Measurements from ENCODE around the gene MRPL53.

The MRPL53 gene

DNA sequence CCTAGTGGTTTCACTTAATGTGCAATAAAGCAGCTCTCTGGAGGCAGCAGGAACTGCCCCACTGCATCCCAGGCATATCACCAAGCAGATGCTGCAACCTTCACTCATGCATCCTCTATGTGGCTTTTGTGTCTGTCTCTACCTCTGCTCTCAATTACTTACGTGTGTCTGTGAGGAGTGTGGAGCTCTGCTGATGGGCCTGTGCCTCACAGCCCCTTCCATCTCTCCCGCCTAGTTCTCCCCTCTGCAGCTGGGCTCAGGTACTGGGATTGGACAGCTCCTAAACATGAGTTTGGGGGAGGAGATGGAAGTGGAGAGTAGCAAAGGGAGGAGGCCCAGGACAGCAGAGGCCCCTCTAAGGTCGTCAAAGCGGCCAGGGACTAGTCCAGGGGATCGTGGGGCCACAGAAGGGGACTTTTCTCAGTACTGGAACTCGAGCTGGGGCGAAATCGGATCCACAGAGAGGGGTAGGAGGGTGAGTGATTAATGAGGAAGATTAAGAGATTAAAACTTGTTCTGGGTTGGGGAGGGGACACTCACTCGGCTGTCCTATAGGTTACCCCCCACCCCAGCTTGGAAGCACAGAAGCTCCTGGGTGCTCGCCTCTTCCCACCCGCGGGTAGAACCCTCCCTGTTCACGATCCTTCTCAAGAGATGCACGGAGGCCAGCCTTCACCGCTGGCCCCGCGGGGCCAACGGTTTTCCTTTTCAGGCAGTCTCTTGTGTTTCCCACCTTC, 29.0 kb upstream of the MRPL53 start:
- no peaks in the 10 kb centered on the region for H4K20me1 ChIP-seq (ENCODE audit: insufficient read depth, low read length)
- peaks cover 5% of the 10 kb centered on the region for H3K79me2 ChIP-seq (ENCODE audit: low read length)
- H3K4me3 ChIP-seq (ENCODE audit: low read length), result no peak overlapping the region
- no peak overlapping the region for H3K4me2 ChIP-seq (ENCODE audit: low read length)
- H2AFZ ChIP-seq (ENCODE audit: low read depth, low read length), result no peak overlapping the region
- no peaks in the 10 kb centered on the region for H3K9me3 ChIP-seq (ENCODE audit: insufficient read depth, low read length)
- H3K27me3 ChIP-seq (ENCODE audit: low read depth, low read length), result no peaks in the 10 kb centered on the region
- no peak overlapping the region for H3K27ac ChIP-seq (ENCODE audit: low read length)
- no peak overlapping the region for H3K9ac ChIP-seq (ENCODE audit: low read length)
- H3K36me3 ChIP-seq (replicated peaks; ENCODE audit: low read depth, low read length), result peaks cover 13% of the 10 kb centered on the region
- TF ChIP-seq, protein P1, sequence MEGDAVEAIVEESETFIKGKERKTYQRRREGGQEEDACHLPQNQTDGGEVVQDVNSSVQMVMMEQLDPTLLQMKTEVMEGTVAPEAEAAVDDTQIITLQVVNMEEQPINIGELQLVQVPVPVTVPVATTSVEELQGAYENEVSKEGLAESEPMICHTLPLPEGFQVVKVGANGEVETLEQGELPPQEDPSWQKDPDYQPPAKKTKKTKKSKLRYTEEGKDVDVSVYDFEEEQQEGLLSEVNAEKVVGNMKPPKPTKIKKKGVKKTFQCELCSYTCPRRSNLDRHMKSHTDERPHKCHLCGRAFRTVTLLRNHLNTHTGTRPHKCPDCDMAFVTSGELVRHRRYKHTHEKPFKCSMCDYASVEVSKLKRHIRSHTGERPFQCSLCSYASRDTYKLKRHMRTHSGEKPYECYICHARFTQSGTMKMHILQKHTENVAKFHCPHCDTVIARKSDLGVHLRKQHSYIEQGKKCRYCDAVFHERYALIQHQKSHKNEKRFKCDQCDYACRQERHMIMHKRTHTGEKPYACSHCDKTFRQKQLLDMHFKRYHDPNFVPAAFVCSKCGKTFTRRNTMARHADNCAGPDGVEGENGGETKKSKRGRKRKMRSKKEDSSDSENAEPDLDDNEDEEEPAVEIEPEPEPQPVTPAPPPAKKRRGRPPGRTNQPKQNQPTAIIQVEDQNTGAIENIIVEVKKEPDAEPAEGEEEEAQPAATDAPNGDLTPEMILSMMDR (IDR thresholded peaks at IDR 0.05; ENCODE audit: low read depth, low read length), result no peak
- TF ChIP-seq EZH2phosphoT487 (IDR thresholded peaks at IDR 0.05; ENCODE audit: low read depth), result no peak
- peaks cover 14% of the 10 kb centered on the region; the same call in 1 of the 2 replicates for H3K4me1 ChIP-seq (ENCODE audit: low read length)

DNA sequence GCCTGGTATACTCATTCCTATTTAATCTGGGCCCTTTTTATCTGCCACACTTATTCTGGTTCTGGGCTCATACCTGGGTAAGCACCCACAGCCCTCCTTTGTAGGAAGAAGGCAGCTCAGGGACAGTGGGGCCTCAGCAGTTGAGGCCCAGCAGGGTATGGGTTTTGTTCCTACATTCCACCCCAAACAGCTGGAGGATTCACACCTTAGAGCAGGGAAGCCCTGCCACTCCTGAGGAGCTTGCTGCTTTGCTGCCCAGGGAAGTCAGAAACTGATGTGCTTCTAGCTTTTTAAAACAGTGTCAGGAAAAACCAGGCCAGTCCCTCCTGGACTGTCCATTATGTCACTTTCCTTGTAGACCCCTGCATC, 28.1 kb upstream of the MRPL53 start:
- Histone ChIP-seq H3K27ac (ENCODE audit: low read length) (no peak overlapping the region), H4K20me1 (ENCODE audit: insufficient read depth, low read length) (no peaks in the 10 kb centered on the region), H3K9me3 (ENCODE audit: insufficient read depth, low read length) (no peaks in the 10 kb centered on the region), H2AFZ (ENCODE audit: low read depth, low read length) (no peak overlapping the region), H3K9ac (ENCODE audit: low read length) (no peak overlapping the region), H3K4me3 (ENCODE audit: low read length) (no peak overlapping the region), H3K4me1 (ENCODE audit: low read length) (peaks cover 8% of the 10 kb centered on the region; the same call in 1 of the 2 replicates), H3K27me3 (ENCODE audit: low read depth, low read length) (no peaks in the 10 kb centered on the region), H3K79me2 (ENCODE audit: low read length) (no peaks in the 10 kb centered on the region), H3K4me2 (ENCODE audit: low read length) (no peak overlapping the region), H3K36me3 (replicated peaks; ENCODE audit: low read depth, low read length) (peaks cover 7% of the 10 kb centered on the region)
- no peak for TF ChIP-seq EZH2phosphoT487 (IDR thresholded peaks at IDR 0.05; ENCODE audit: low read depth)
- TF ChIP-seq, protein P1 (IDR thresholded peaks at IDR 0.05; ENCODE audit: low read depth, low read length), result no peak

DNA sequence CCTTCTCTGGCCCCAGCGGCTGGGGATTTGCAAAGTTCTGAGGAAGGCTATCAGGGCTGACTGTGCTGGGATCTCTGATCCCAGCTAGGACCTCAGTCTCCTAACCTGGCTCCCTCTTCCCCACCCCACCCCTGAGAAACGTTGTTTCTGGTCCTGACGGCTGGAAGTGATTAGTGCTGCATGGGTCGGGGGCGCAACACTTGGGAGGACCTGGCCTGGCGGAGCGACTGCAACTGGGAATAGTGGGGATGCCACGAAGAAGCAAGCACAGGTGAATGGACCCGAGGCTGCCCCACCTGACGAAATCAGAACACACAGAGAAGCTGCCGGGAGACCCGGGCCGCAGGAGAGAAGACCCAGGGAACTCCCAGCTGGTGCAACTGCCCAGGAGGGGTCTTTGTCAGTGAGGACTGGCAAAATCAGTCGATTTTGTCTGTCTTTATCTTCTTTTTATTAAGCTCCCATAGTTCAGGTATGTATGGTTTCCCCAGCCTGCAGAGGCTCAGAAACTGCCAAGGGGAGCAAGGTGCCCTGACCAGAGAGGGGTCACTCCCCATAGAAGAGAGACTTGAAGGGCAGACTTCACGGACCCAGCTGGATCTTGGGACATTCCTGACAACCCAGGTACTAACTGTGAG, 27.6 kb upstream of the MRPL53 start:
- H3K9me3 ChIP-seq (ENCODE audit: insufficient read depth, low read length), result no peaks in the 10 kb centered on the region
- H3K4me1 ChIP-seq (ENCODE audit: low read length), result peaks cover 4% of the 10 kb centered on the region; the same call in 1 of the 2 replicates
- H4K20me1 ChIP-seq (ENCODE audit: insufficient read depth, low read length), result no peaks in the 10 kb centered on the region
- no peak overlapping the region for H2AFZ ChIP-seq (ENCODE audit: low read depth, low read length)
- H3K27ac ChIP-seq (ENCODE audit: low read length), result no peak overlapping the region
- no peaks in the 10 kb centered on the region for H3K27me3 ChIP-seq (ENCODE audit: low read depth, low read length)
- H3K4me2 ChIP-seq (ENCODE audit: low read length), result no peak overlapping the region
- TF ChIP-seq, protein P1 (IDR thresholded peaks at IDR 0.05; ENCODE audit: low read depth, low read length), result no peak
- TF ChIP-seq EZH2phosphoT487 (IDR thresholded peaks at IDR 0.05; ENCODE audit: low read depth), result no peak
- H3K9ac ChIP-seq (ENCODE audit: low read length), result no peak overlapping the region
- peaks cover 2% of the 10 kb centered on the region for H3K36me3 ChIP-seq (replicated peaks; ENCODE audit: low read depth, low read length)
- H3K4me3 ChIP-seq (ENCODE audit: low read length), result no peak overlapping the region
- no peaks in the 10 kb centered on the region for H3K79me2 ChIP-seq (ENCODE audit: low read length)

DNA sequence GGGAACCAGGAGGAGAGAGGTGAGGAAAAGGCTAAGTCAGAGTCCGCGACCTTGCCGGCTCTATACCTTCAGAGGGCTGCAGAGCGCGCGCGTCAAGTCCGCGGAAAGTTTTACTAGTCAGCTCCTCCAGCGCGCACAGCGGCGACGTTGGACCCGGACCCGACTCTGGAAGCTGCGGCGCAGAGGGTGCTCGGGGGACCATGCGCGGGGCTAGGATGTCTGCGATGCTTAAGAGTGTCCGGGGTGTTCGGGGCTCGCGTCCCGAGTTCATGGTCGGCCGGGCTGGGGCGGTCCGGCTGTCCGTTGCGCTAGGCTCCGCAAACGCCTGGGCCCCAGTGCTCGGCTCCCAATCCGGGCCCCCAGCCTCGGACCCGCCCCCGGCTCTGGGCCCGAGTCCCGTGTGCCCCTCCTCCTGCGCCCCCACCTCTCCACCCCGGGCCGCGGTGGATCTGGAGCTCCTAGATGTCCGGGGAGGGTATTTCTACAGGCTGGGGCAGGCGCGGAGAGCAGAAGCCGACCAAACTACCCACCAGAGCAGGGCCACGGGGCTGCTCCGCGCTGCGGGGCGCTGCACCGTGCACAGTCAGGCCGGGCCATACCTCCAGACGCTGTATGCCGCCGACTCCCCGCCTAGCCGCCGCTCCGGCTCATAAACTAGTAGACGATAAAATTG, 26.9 kb upstream of the MRPL53 start, which contains the start of gene LBX2:
Gene LBX2 (minus strand): TSS at position 337 of the 673 bp plus-strand sequence. CDS start 66 bp downstream, at position 271.
- TF ChIP-seq, protein P1 (IDR thresholded peaks at IDR 0.05; ENCODE audit: low read depth, low read length), result no peak
- no peak for TF ChIP-seq EZH2phosphoT487 (IDR thresholded peaks at IDR 0.05; ENCODE audit: low read depth)
- Histone ChIP-seq H3K27me3 (ENCODE audit: low read depth, low read length) (no peaks in the 10 kb centered on the region), H3K9ac (ENCODE audit: low read length) (no peak within 1 kb of the TSS), H3K79me2 (ENCODE audit: low read length) (no peaks in the 10 kb centered on the region), H3K4me2 (ENCODE audit: low read length) (no peak within 1 kb of the TSS), H4K20me1 (ENCODE audit: insufficient read depth, low read length) (no peaks in the 10 kb centered on the region), H2AFZ (ENCODE audit: low read depth, low read length) (no peak within 1 kb of the TSS), H3K9me3 (ENCODE audit: insufficient read depth, low read length) (no peaks in the 10 kb centered on the region), H3K36me3 (replicated peaks; ENCODE audit: low read depth, low read length) (no peaks in the 10 kb centered on the region), H3K4me1 (ENCODE audit: low read length) (peaks cover 4% of the 10 kb centered on the region; the same call in 1 of the 2 replicates), H3K27ac (ENCODE audit: low read length) (no peak within 1 kb of the TSS), H3K4me3 (ENCODE audit: low read length) (no peak within 1 kb of the TSS)
